ENCODE results near the gene SHISA8. TPM values are rescaled to one million over a fixed set of nuclear protein-coding genes. Genes with fewer than 3 reads are reported as not detected.

The SHISA8 gene
- total and polyA plus RNA-seq, 2 of the 13 experiments (the other 11 are each of a cell fraction or from before 2014, with no cell fraction given): not detected

DNA sequence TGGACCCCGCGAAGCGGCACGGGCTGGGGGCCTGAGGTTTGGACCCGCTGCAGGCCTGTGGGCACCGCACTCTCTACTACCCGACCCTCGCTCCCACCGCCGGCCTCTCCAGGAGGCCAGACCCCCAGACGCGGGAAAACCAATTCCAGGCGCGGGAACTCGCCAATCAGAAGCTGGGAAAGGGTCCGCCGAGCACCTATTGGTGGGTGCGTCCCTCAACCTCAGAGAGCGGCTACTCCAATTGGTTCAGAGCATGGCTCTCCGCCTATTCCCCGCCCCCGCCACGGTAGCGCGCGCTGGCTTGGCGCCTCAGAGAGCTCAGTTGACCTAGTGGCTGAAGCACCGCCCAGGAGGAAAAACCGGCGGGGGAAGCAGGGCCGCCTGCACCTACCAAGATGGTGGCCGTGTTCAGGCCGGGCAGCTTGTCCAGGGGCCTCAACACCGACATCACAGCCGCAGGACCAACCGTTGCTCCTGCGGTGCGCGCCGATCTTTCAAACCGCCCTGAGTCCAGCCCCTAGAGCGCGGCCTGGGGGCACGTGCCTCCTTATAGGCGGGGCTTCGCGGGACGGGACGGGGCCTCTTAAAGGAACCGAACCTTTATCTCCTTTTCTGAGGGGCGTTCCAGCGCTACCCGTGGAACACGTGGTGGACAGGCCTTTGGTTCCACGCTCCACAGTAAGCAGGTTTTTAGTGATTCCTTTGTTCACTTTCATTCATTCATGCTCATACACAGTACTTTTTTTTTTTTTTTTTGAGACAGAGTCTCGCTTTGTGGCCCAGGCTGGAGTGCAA is 32.0 kb upstream of the SHISA8 start, which contains the start of gene CENPM (continued):
- TF ChIP-seq, protein P1, sequence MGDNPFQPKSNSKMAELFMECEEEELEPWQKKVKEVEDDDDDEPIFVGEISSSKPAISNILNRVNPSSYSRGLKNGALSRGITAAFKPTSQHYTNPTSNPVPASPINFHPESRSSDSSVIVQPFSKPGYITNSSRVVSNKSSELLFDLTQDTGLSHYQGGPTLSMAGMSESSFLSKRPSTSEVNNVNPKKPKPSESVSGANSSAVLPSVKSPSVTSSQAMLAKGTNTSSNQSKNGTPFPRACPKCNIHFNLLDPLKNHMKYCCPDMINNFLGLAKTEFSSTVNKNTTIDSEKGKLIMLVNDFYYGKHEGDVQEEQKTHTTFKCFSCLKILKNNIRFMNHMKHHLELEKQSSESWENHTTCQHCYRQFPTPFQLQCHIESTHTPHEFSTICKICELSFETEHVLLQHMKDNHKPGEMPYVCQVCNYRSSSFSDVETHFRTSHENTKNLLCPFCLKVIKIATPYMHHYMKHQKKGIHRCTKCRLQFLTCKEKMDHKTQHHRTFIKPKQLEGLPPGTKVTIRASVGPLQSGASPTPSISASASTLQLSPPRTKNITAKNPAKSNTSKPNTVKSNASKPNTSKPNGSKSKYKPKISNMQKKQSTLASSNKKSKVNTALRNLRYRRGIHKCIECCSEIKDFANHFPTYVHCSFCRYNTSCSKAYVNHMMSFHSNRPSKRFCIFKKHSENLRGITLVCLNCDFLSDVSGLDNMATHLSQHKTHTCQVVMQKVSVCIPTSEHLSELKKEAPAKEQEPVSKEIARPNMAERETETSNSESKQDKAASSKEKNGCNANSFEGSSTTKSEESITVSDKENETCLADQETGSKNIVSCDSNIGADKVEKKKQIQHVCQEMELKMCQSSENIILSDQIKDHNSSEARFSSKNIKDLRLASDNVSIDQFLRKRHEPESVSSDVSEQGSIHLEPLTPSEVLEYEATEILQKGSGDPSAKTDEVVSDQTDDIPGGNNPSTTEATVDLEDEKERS (CRISPR knock-in tag; IDR thresholded peaks at IDR 0.05): peak; percentile 84
- TF ChIP-seq ZNF775 (CRISPR knock-in tag; IDR thresholded peaks at IDR 0.05; ENCODE audit: borderline replicate concordance) (0 out of 2 replicates have a peak, but pooled peaks have one; percentile 89), PAF1 (CRISPR knock-in tag; IDR thresholded peaks at IDR 0.05) (no peak), CBX2 (IDR thresholded peaks at IDR 0.05; ENCODE audit: low read depth, low read length) (no peak), CBX2 (CRISPR knock-in tag; IDR thresholded peaks at IDR 0.05; ENCODE audit: low read depth) (no peak)
- TF ChIP-seq, protein P2, sequence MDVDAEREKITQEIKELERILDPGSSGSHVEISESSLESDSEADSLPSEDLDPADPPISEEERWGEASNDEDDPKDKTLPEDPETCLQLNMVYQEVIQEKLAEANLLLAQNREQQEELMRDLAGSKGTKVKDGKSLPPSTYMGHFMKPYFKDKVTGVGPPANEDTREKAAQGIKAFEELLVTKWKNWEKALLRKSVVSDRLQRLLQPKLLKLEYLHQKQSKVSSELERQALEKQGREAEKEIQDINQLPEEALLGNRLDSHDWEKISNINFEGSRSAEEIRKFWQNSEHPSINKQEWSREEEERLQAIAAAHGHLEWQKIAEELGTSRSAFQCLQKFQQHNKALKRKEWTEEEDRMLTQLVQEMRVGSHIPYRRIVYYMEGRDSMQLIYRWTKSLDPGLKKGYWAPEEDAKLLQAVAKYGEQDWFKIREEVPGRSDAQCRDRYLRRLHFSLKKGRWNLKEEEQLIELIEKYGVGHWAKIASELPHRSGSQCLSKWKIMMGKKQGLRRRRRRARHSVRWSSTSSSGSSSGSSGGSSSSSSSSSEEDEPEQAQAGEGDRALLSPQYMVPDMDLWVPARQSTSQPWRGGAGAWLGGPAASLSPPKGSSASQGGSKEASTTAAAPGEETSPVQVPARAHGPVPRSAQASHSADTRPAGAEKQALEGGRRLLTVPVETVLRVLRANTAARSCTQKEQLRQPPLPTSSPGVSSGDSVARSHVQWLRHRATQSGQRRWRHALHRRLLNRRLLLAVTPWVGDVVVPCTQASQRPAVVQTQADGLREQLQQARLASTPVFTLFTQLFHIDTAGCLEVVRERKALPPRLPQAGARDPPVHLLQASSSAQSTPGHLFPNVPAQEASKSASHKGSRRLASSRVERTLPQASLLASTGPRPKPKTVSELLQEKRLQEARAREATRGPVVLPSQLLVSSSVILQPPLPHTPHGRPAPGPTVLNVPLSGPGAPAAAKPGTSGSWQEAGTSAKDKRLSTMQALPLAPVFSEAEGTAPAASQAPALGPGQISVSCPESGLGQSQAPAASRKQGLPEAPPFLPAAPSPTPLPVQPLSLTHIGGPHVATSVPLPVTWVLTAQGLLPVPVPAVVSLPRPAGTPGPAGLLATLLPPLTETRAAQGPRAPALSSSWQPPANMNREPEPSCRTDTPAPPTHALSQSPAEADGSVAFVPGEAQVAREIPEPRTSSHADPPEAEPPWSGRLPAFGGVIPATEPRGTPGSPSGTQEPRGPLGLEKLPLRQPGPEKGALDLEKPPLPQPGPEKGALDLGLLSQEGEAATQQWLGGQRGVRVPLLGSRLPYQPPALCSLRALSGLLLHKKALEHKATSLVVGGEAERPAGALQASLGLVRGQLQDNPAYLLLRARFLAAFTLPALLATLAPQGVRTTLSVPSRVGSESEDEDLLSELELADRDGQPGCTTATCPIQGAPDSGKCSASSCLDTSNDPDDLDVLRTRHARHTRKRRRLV (CRISPR knock-in tag; IDR thresholded peaks at IDR 0.05): peak; percentile 89
- TF ChIP-seq, protein P3, sequence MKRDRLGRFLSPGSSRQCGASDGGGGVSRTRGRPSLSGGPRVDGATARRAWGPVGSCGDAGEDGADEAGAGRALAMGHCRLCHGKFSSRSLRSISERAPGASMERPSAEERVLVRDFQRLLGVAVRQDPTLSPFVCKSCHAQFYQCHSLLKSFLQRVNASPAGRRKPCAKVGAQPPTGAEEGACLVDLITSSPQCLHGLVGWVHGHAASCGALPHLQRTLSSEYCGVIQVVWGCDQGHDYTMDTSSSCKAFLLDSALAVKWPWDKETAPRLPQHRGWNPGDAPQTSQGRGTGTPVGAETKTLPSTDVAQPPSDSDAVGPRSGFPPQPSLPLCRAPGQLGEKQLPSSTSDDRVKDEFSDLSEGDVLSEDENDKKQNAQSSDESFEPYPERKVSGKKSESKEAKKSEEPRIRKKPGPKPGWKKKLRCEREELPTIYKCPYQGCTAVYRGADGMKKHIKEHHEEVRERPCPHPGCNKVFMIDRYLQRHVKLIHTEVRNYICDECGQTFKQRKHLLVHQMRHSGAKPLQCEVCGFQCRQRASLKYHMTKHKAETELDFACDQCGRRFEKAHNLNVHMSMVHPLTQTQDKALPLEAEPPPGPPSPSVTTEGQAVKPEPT (CRISPR knock-in tag; IDR thresholded peaks at IDR 0.05; ENCODE audit: low read depth): peak; percentile 26
- TF ChIP-seq, protein P4, sequence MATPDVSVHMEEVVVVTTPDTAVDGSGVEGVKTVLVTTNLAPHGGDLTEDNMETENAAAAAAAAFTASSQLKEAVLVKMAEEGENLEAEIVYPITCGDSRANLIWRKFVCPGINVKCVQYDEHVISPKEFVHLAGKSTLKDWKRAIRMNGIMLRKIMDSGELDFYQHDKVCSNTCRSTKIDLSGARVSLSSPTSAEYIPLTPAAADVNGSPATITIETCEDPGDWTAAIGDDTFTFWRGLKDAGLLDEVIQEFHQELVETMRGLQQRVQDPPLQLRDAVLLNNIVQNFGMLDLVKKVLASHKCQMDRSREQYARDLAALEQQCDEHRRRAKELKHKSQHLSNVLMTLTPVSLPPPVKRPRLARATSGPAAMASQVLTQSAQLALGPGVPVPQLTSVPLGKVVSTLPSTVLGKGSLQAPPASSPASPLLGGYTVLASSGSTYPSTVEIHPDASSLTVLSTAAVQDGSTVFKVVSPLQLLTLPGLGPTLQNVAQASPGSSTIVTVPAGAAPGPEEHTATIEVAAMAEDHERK (CRISPR knock-in tag; IDR thresholded peaks at IDR 0.05; ENCODE audit: low read depth): no peak
- TF ChIP-seq, protein P5, sequence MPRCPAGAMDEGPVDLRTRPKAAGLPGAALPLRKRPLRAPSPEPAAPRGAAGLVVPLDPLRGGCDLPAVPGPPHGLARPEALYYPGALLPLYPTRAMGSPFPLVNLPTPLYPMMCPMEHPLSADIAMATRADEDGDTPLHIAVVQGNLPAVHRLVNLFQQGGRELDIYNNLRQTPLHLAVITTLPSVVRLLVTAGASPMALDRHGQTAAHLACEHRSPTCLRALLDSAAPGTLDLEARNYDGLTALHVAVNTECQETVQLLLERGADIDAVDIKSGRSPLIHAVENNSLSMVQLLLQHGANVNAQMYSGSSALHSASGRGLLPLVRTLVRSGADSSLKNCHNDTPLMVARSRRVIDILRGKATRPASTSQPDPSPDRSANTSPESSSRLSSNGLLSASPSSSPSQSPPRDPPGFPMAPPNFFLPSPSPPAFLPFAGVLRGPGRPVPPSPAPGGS (CRISPR knock-in tag; IDR thresholded peaks at IDR 0.05): peak; percentile 49

Data from HepG2 (cell line).